HEK293T (cell line): ENCODE measurements around the gene FOXRED2.

ENCODE experiments used
- BHLHE40 ChIP-seq: fragments of 450-650 bp; IDR thresholded peaks from 2 replicates; pipeline ENCODE4 v1.6.1; 2016; ENCODE audit warnings: mild to moderate bottlenecking, moderate library complexity, borderline replicate concordance
- ELF4 ChIP-seq: fragments of 450-650 bp; IDR thresholded peaks from 2 replicates; pipeline ENCODE4 v1.6.1; 2017; ENCODE audit warnings: antibody characterized with exemption
- SP1 ChIP-seq: fragments of 450-650 bp; IDR thresholded peaks from 2 replicates; pipeline ENCODE4 v1.6.1; 2017
- TARDBP ChIP-seq: fragments of 450-650 bp; IDR thresholded peaks from 2 replicates; pipeline ENCODE4 v1.6.1; 2016
- TF ChIP-seq, protein P1 (sequence below): fragments of 450-650 bp; IDR thresholded peaks from 2 replicates; pipeline ENCODE4 v1.6.1; 2016

GRCh38 chr22:36510384-36510783 is 3.5 kb upstream of the FOXRED2 start:
- TF ChIP-seq BHLHE40 = no peak
- TF ChIP-seq, protein P1, sequence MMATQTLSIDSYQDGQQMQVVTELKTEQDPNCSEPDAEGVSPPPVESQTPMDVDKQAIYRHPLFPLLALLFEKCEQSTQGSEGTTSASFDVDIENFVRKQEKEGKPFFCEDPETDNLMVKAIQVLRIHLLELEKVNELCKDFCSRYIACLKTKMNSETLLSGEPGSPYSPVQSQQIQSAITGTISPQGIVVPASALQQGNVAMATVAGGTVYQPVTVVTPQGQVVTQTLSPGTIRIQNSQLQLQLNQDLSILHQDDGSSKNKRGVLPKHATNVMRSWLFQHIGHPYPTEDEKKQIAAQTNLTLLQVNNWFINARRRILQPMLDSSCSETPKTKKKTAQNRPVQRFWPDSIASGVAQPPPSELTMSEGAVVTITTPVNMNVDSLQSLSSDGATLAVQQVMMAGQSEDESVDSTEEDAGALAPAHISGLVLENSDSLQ = peak; percentile 42; the same call in 1 of the 2 replicates
- TF ChIP-seq TARDBP = no peak
- TF ChIP-seq SP1 = no peak
- TF ChIP-seq ELF4 = no peak
